Measurements from ENCODE around the gene LRRC4C. TPM values are rescaled to one million over a fixed set of nuclear protein-coding genes. Genes with fewer than 3 reads are reported as not detected.

Gene LRRC4C
- total and polyA plus RNA-seq, 10 of the 15 experiments (the other 5 are each of a cell fraction or from before 2014, with no cell fraction given): 1.5 TPM; not detected in 9

DNA sequence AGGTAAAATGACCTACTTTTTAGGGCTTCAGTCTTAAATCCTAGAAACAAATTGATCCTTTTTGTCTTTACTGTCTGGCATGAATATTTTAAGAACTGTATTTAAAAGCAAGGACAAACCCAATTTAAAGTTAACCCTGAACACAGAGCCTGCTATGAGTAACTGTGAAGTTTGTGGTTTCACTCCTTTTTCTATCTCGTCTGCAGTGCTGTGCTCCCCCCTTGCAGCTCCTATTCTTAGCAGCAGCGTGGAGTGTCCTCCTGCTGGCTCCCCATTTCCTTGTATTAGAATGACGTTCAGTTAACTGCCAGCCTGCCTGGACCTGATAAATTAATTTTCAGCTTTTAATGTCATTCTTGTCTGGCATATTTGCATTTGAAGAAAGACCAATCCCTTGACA lies 40.0 kb upstream of the LRRC4C start (continued):
- TF ChIP-seq, protein P1, sequence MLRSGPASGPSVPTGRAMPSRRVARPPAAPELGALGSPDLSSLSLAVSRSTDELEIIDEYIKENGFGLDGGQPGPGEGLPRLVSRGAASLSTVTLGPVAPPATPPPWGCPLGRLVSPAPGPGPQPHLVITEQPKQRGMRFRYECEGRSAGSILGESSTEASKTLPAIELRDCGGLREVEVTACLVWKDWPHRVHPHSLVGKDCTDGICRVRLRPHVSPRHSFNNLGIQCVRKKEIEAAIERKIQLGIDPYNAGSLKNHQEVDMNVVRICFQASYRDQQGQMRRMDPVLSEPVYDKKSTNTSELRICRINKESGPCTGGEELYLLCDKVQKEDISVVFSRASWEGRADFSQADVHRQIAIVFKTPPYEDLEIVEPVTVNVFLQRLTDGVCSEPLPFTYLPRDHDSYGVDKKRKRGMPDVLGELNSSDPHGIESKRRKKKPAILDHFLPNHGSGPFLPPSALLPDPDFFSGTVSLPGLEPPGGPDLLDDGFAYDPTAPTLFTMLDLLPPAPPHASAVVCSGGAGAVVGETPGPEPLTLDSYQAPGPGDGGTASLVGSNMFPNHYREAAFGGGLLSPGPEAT (IDR thresholded peaks at IDR 0.05; ENCODE audit: low read depth): no peak
- TF ChIP-seq, protein P2, sequence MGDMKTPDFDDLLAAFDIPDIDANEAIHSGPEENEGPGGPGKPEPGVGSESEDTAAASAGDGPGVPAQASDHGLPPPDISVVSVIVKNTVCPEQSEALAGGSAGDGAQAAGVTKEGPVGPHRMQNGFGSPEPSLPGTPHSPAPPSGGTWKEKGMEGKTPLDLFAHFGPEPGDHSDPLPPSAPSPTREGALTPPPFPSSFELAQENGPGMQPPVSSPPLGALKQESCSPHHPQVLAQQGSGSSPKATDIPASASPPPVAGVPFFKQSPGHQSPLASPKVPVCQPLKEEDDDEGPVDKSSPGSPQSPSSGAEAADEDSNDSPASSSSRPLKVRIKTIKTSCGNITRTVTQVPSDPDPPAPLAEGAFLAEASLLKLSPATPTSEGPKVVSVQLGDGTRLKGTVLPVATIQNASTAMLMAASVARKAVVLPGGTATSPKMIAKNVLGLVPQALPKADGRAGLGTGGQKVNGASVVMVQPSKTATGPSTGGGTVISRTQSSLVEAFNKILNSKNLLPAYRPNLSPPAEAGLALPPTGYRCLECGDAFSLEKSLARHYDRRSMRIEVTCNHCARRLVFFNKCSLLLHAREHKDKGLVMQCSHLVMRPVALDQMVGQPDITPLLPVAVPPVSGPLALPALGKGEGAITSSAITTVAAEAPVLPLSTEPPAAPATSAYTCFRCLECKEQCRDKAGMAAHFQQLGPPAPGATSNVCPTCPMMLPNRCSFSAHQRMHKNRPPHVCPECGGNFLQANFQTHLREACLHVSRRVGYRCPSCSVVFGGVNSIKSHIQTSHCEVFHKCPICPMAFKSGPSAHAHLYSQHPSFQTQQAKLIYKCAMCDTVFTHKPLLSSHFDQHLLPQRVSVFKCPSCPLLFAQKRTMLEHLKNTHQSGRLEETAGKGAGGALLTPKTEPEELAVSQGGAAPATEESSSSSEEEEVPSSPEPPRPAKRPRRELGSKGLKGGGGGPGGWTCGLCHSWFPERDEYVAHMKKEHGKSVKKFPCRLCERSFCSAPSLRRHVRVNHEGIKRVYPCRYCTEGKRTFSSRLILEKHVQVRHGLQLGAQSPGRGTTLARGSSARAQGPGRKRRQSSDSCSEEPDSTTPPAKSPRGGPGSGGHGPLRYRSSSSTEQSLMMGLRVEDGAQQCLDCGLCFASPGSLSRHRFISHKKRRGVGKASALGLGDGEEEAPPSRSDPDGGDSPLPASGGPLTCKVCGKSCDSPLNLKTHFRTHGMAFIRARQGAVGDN (IDR thresholded peaks at IDR 0.05): no peak

DNA sequence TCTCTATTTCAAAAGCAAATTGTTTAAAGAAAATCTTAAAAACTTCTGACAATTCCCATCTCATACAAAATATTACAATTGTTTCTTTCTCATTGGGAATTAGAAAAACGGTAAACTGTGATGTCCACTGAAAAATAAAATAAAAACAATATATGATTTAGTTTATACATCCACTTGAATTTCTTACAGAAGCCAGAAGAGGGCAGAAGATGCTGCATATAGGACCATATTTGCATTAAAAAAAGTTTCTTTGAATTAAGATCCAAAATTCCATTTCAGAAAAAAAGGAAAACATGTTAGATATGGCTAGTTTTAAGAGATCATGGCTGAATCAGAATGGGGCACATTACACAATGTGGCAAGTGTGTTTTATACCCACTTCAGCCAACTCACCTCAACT lies 39.3 kb upstream of the LRRC4C start:
- ChIA-PET CTCF (interaction anchor here (0.8 to 1.2 kb wide), 2 partner anchors 1026 to 1784 kb away, joined by 3 to 4 read pairs; no protein-coding TSS in a partner anchor), RAD21 (ENCODE audit: unreplicated experiment) (no interaction called here)
- BruUV-seq (replicated peaks): no TSS peak

More for the DNA sequence above, 39.3 kb upstream of the LRRC4C start:
- no peak overlapping the region for H3K27ac ChIP-seq (ENCODE audit: control insufficient read depth, insufficient read depth)
- ChIA-PET POLR2A (no interaction called here), SMC1A (ENCODE audit: uncharacterized antibody, unreplicated experiment) (no interaction called here)
- H3K4me2 ChIP-seq (ENCODE audit: control insufficient read depth, insufficient read depth): no peak overlapping the region
- ATAC-seq (no peak), FAIRE-seq (no peak), DNase-seq (ENCODE audit: low read depth, low spot score) (no peak)
- H3K27me3 ChIP-seq (replicated peaks in 1 of 2; ENCODE audit: control insufficient read depth in 2 of 2, insufficient read depth in 2 of 2, low read length in 1 of 2): no peaks in the 10 kb centered on the region
- in situ Hi-C loops (cut with MboI): loop anchor here (10.0 kb wide), 1 partner anchor 1026 kb away; no protein-coding TSS in a partner anchor
- H2AFZ ChIP-seq (ENCODE audit: control insufficient read depth, low read depth, low read length): no peak overlapping the region
- H3K9ac ChIP-seq (ENCODE audit: control insufficient read depth, insufficient read depth, low read length): no peak overlapping the region
- no peaks in the 10 kb centered on the region for H4K20me1 ChIP-seq (ENCODE audit: control insufficient read depth, insufficient read depth)
- no peak overlapping the region for H3K4me3 ChIP-seq
- TF ChIP-seq ESRRA (IDR thresholded peaks at IDR 0.05; ENCODE audit: low read length) (no peak), RAD21 (IDR thresholded peaks at IDR 0.05; ENCODE audit: insufficient read depth, low read depth, low read length) (peak; percentile 26; the same call in 1 of the 2 replicates), STAT3 (IDR thresholded peaks at IDR 0.05; ENCODE audit: low read depth, low read length) (no peak), WRNIP1 (IDR thresholded peaks at IDR 0.05; ENCODE audit: borderline replicate concordance, low read depth, low read length) (no peak), NBN (IDR thresholded peaks at IDR 0.05) (no peak), PML (IDR thresholded peaks at IDR 0.05; ENCODE audit: low read length) (no peak), MEF2B (IDR thresholded peaks at IDR 0.05; ENCODE audit: partially characterized antibody, poor library complexity, severe bottlenecking) (no peak), MYB (IDR thresholded peaks at IDR 0.05; ENCODE audit: borderline replicate concordance, low read depth, low read length) (no peak)
- TF ChIP-seq, protein P3, sequence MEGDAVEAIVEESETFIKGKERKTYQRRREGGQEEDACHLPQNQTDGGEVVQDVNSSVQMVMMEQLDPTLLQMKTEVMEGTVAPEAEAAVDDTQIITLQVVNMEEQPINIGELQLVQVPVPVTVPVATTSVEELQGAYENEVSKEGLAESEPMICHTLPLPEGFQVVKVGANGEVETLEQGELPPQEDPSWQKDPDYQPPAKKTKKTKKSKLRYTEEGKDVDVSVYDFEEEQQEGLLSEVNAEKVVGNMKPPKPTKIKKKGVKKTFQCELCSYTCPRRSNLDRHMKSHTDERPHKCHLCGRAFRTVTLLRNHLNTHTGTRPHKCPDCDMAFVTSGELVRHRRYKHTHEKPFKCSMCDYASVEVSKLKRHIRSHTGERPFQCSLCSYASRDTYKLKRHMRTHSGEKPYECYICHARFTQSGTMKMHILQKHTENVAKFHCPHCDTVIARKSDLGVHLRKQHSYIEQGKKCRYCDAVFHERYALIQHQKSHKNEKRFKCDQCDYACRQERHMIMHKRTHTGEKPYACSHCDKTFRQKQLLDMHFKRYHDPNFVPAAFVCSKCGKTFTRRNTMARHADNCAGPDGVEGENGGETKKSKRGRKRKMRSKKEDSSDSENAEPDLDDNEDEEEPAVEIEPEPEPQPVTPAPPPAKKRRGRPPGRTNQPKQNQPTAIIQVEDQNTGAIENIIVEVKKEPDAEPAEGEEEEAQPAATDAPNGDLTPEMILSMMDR (IDR thresholded peaks at IDR 0.05 in 2 of 3, conservative IDR thresholded peaks at IDR 0.05 in 1 of 3; ENCODE audit: control insufficient read depth in 2 of 3, extremely low read depth in 1 of 3, insufficient read depth in 1 of 3, low read depth in 3 of 3, low read length in 3 of 3): peak in 1 of 3 experiments; percentile 9; a peak in 2 of 6 replicates
- TF ChIP-seq, protein P4, sequence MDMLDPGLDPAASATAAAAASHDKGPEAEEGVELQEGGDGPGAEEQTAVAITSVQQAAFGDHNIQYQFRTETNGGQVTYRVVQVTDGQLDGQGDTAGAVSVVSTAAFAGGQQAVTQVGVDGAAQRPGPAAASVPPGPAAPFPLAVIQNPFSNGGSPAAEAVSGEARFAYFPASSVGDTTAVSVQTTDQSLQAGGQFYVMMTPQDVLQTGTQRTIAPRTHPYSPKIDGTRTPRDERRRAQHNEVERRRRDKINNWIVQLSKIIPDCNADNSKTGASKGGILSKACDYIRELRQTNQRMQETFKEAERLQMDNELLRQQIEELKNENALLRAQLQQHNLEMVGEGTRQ (IDR thresholded peaks at IDR 0.05; ENCODE audit: borderline replicate concordance, low read depth, low read length): no peak
- intact Hi-C loops (cut with micrococcal nuclease; ENCODE audit: unreplicated experiment): no loop called here
- H3K79me2 ChIP-seq (ENCODE audit: control insufficient read depth, insufficient read depth, low read length): no peaks in the 10 kb centered on the region
- WGBS (ENCODE audit: insufficient coverage, insufficient replicate concordance, low lambda C conversion rate, missing lambda C conversion rate): 7% methylated on average over 1 of the region's 1 CpG
- no peaks in the 10 kb centered on the region for H3K36me3 ChIP-seq (ENCODE audit: control insufficient read depth in 2 of 2, insufficient read depth in 2 of 2, low read length in 1 of 2)
- no peaks in the 10 kb centered on the region for H3K4me1 ChIP-seq (ENCODE audit: control insufficient read depth, insufficient read depth, low read length)
- no peaks in the 10 kb centered on the region for H3K9me3 ChIP-seq (replicated peaks; ENCODE audit: control insufficient read depth, insufficient read depth, low read length)
